Gastrocnemius medialis (tissue), 4 donors: ENCODE data around the gene SYT9.

Experiments used
- CTCF ChIP-seq, 5 experiments: fragments of 450-650 bp in 3 of 5; fragments of 200-600 bp in 2 of 5; sonication (generic) in 2 of 5; IDR thresholded peaks in 4 of 5; conservative IDR thresholded peaks in 1 of 5; 1 replicate in 4 of 5; 2 replicates in 1 of 5; pipeline ENCODE4 v1.5.1; 2016 to 2019; ENCODE audit warnings: antibody characterized with exemption in 5 of 5, mild to moderate bottlenecking in 3 of 5, moderate library complexity in 3 of 5
- POLR2A ChIP-seq, 2 donors: fragments of 450-650 bp; IDR thresholded peaks; one replicate each; pipeline ENCODE4 v1.6.1; 2017; ENCODE audit warnings: antibody characterized with exemption in 2 of 2, mild to moderate bottlenecking in 2 of 2, moderate library complexity in 2 of 2

- TF ChIP-seq POLR2A (IDR thresholded peaks at IDR 0.05) (no peak), CTCF (IDR thresholded peaks at IDR 0.05 in 4 of 5, conservative IDR thresholded peaks at IDR 0.05 in 1 of 5) (no peak)
These were observed 18.6 kb downstream of the SYT9 start for GRCh38 chr11:7270233-7270865.
